DOHH2 (cell line): ENCODE measurements around the gene TPM1.

Source experiments
- H3F3A ChIP-seq: fragments of 200-600 bp; sonication (generic), shearing (Covaris generic); 2 replicates; pipeline ENCODE4 v1.6.0; 2016; ENCODE audit warnings: antibody characterized with exemption, mild to moderate bottlenecking; ENCODE audit not compliant: control insufficient read depth, insufficient read depth
- H3K27ac ChIP-seq: fragments of 200-600 bp; sonication (generic); 2 replicates; pipeline ENCODE4 v1.5.1; 2014; ENCODE audit warnings: low read depth, mild to moderate bottlenecking, low read length, moderate library complexity
- H3K27me3 ChIP-seq: fragments of 200-600 bp; sonication (generic); 2 replicates; pipeline ENCODE4 v1.6.1; 2014; ENCODE audit warnings: mild to moderate bottlenecking, low read length, mixed read lengths; ENCODE audit not compliant: control insufficient read depth
- H3K36me3 ChIP-seq: fragments of 200-600 bp; sonication (generic); 2 replicates; pipeline ENCODE4 v1.6.1; 2014; ENCODE audit warnings: mild to moderate bottlenecking, low read length, moderate library complexity, mixed read lengths; ENCODE audit not compliant: control insufficient read depth
- H3K4me1 ChIP-seq: fragments of 200-600 bp; sonication (generic); 2 replicates; pipeline ENCODE4 v1.6.1; 2014; ENCODE audit warnings: mild to moderate bottlenecking, low read length, mixed read lengths; ENCODE audit not compliant: control insufficient read depth
- H3K4me2 ChIP-seq: fragments of 200-600 bp; sonication (generic); 2 replicates; pipeline ENCODE4 v1.6.0; 2014; ENCODE audit warnings: mild to moderate bottlenecking, low read length, moderate library complexity
- H3K4me3 ChIP-seq: fragments of 200-600 bp; sonication (generic); 2 replicates; pipeline ENCODE4 v1.5.1; 2014; ENCODE audit warnings: mild to moderate bottlenecking, low read length, mixed read lengths
- H3K79me2 ChIP-seq: fragments of 200-600 bp; sonication (generic); 2 replicates; pipeline ENCODE4 v1.6.1; 2014; ENCODE audit warnings: mild to moderate bottlenecking, low read length, mixed read lengths; ENCODE audit not compliant: control insufficient read depth
- H3K9me2 ChIP-seq: fragments of 200-600 bp; sonication (generic); replicated peaks from 2 replicates; pipeline ENCODE4 v1.6.1; 2014; ENCODE audit warnings: mild to moderate bottlenecking, low read length, mixed read lengths; ENCODE audit not compliant: control insufficient read depth
- H3K9me3 ChIP-seq: fragments of 200-600 bp; sonication (generic); 2 replicates; pipeline ENCODE4 v1.6.1; 2014; ENCODE audit warnings: antibody characterized with exemption, low read length, mixed read lengths; ENCODE audit not compliant: control insufficient read depth, insufficient read depth
- H4K20me1 ChIP-seq: fragments of 200-600 bp; sonication (generic); 2 replicates; pipeline ENCODE4 v1.6.0; 2014; ENCODE audit warnings: low read depth, mild to moderate bottlenecking, antibody characterized with exemption, low read length, moderate library complexity; ENCODE audit not compliant: control insufficient read depth, insufficient read depth
- CTCF ChIP-seq: fragments of 200-600 bp; sonication (generic); IDR thresholded peaks from one replicate; pipeline ENCODE4 v1.5.1; 2014; ENCODE audit warnings: antibody characterized with exemption, mild to moderate bottlenecking, low read depth, low read length; ENCODE audit not compliant: poor library complexity, severe bottlenecking
- EZH2phosphoT487 ChIP-seq: fragments of 200-600 bp; sonication (generic); IDR thresholded peaks from 2 replicates; pipeline ENCODE4 v1.6.1; 2017; ENCODE audit warnings: borderline replicate concordance, mild to moderate bottlenecking, antibody characterized with exemption, low read length, moderate library complexity, mixed read lengths

TPM1 gene

GRCh38 chr15:63059573-63060216 is 17.1 kb downstream of the TPM1 start:
- no peaks in the 10 kb centered on the region for H4K20me1 ChIP-seq
- peaks cover 4% of the 10 kb centered on the region; the same call in 1 of the 2 replicates for H3K27me3 ChIP-seq
- no peaks in the 10 kb centered on the region for H3K4me1 ChIP-seq
- H3K4me2 ChIP-seq: no peak overlapping the region
- no peaks in the 10 kb centered on the region for H3K79me2 ChIP-seq
- H3K9me2 ChIP-seq: no peaks in the 10 kb centered on the region
- H3K27ac ChIP-seq: no peak overlapping the region
- no peak overlapping the region for H3K4me3 ChIP-seq
- no peaks in the 10 kb centered on the region for H3F3A ChIP-seq
- H3K9me3 ChIP-seq: no peaks in the 10 kb centered on the region
- TF ChIP-seq CTCF (no peak), EZH2phosphoT487 (no peak)
- H3K36me3 ChIP-seq: no peaks in the 10 kb centered on the region

GRCh38 chr15:63060699-63061098 is 18.2 kb downstream of the TPM1 start:
- no peaks in the 10 kb centered on the region for H3K4me1 ChIP-seq
- no peak for TF ChIP-seq CTCF
- TF ChIP-seq EZH2phosphoT487: no peak
- H3K27ac ChIP-seq: no peak overlapping the region
- no peaks in the 10 kb centered on the region for H4K20me1 ChIP-seq
- no peak overlapping the region for H3K4me3 ChIP-seq
- no peaks in the 10 kb centered on the region for H3K9me2 ChIP-seq
- no peaks in the 10 kb centered on the region for H3K9me3 ChIP-seq
- no peaks in the 10 kb centered on the region for H3K27me3 ChIP-seq
- no peak overlapping the region for H3K4me2 ChIP-seq
- H3K36me3 ChIP-seq: no peaks in the 10 kb centered on the region
- H3K79me2 ChIP-seq: no peaks in the 10 kb centered on the region
- H3F3A ChIP-seq: no peaks in the 10 kb centered on the region

GRCh38 chr15:63061975-63062374 is 19.4 kb downstream of the TPM1 start:
- H3K79me2 ChIP-seq: no peaks in the 10 kb centered on the region
- H3K36me3 ChIP-seq: no peaks in the 10 kb centered on the region

More at GRCh38 chr15:63061975-63062374, 19.4 kb downstream of the TPM1 start:
- Histone ChIP-seq H3K4me1 (no peaks in the 10 kb centered on the region), H4K20me1 (no peaks in the 10 kb centered on the region), H3K9me3 (no peaks in the 10 kb centered on the region), H3K27me3 (no peaks in the 10 kb centered on the region), H3K4me3 (no peak overlapping the region), H3F3A (no peaks in the 10 kb centered on the region), H3K9me2 (no peaks in the 10 kb centered on the region), H3K27ac (no peak overlapping the region), H3K4me2 (no peak overlapping the region)
- no peak for TF ChIP-seq EZH2phosphoT487
- TF ChIP-seq CTCF: no peak
